Activated naive CD8-positive, alpha-beta T cell (primary cell): ENCODE results near the gene CTNND2.

Experiments
- H3K27ac Mint-ChIP-seq: one replicate; pipeline ENCODE4 v1.8.0; 2021; ENCODE audit warnings: mixed read lengths
- H3K27me3 Mint-ChIP-seq: one replicate; pipeline ENCODE4 v1.8.0; 2021; ENCODE audit warnings: mixed read lengths
- H3K36me3 Mint-ChIP-seq: one replicate; pipeline ENCODE4 v1.8.0; 2021; ENCODE audit warnings: mixed read lengths
- H3K4me1 Mint-ChIP-seq: one replicate; pipeline ENCODE4 v1.8.0; 2021; ENCODE audit warnings: low read depth, mixed read lengths
- H3K4me3 Mint-ChIP-seq: one replicate; pipeline ENCODE4 v1.8.0; 2021; ENCODE audit warnings: mild to moderate bottlenecking, mixed read lengths
- H3K9me3 Mint-ChIP-seq: one replicate; pipeline ENCODE4 v1.8.0; 2021; ENCODE audit warnings: low read depth, mixed read lengths

The CTNND2 gene

DNA sequence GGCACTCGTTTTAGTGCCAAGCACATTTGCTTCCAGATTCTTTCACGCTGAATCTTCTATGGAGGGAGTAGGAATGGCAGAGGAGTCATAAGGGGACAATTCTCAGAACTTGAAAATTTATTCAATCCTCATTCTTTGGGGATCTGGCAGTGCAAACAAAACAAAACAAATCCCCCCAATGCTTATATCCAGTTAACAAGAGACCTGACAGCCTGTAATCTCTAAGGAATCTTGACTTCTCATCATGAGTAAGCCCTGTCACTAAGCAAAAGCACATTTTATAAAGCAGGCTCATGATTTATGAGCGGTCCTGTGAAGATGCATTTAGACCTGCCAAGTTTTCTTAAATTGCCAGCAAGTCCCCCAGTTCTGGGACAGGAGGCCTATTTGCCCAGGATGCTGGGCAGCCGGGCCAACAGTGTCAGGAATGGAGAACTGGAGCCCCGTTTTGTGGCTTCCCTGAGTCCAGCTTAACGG is 513.9 kb downstream of the CTNND2 start:
- Mint-ChIP-seq H3K27me3 (peaks cover 16% of the 10 kb centered on the region), H3K4me3 (no peak overlapping the region), H3K4me1 (peaks cover 5% of the 10 kb centered on the region), H3K36me3 (no peaks in the 10 kb centered on the region), H3K27ac (no peak overlapping the region), H3K9me3 (no peaks in the 10 kb centered on the region)

DNA sequence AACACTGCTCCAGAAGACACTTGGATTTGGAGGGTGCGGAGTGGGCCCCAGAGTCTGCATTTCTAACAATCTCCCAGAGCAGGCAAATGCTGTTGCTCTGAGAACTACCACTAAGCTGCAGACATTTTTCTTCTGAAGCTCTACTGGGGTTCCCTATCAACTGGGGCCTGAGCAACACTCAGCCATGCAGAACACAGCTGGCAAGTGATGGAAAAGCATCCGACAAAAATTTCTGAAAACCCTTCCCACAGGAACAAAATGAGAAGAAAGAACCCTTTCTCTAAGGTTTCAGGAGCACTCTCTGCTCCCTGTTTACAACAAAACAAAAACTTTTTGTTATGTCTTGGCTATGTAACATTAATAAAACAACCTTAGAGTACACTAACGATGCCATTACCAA is 516.9 kb downstream of the CTNND2 start:
- H3K4me3 Mint-ChIP-seq = no peak overlapping the region
- no peaks in the 10 kb centered on the region for H3K9me3 Mint-ChIP-seq
- peaks cover 9% of the 10 kb centered on the region for H3K4me1 Mint-ChIP-seq
- no peaks in the 10 kb centered on the region for H3K36me3 Mint-ChIP-seq
- H3K27ac Mint-ChIP-seq = no peak overlapping the region
- H3K27me3 Mint-ChIP-seq = peaks cover 30% of the 10 kb centered on the region

DNA sequence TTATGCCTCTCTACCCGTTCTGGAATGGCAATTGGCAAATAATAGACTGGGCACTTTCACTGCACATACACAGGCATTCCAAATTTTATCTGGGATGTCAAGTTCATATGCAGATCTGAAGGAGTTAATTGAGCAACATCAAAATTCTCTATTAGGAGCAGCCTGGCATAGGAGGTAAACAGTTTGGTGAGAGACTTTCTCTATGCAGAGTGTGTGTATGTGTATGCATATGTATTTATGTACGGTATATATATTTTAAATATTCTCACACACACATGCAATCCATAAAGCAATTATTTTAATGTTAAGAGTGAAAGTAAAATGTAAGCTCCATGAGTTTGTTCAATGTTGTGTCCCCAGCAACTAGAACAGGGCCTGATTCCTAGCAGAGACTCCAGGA is 517.8 kb downstream of the CTNND2 start:
- H3K36me3 Mint-ChIP-seq = no peaks in the 10 kb centered on the region
- H3K4me1 Mint-ChIP-seq = peaks cover 9% of the 10 kb centered on the region
- H3K27me3 Mint-ChIP-seq = peaks cover 33% of the 10 kb centered on the region
- H3K4me3 Mint-ChIP-seq = no peak overlapping the region
- H3K9me3 Mint-ChIP-seq = no peaks in the 10 kb centered on the region
- H3K27ac Mint-ChIP-seq = no peak overlapping the region

GRCh38 chr5:11385901-11386293 is 518.3 kb downstream of the CTNND2 start:
- H3K4me1 Mint-ChIP-seq = peaks cover 9% of the 10 kb centered on the region
- peaks cover 36% of the 10 kb centered on the region for H3K27me3 Mint-ChIP-seq
- H3K36me3 Mint-ChIP-seq = no peaks in the 10 kb centered on the region
- no peak overlapping the region for H3K4me3 Mint-ChIP-seq
- H3K27ac Mint-ChIP-seq = no peak overlapping the region
- no peaks in the 10 kb centered on the region for H3K9me3 Mint-ChIP-seq

GRCh38 chr5:11385251-11385900 is 518.9 kb downstream of the CTNND2 start:
- no peak overlapping the region for H3K27ac Mint-ChIP-seq
- H3K36me3 Mint-ChIP-seq = no peaks in the 10 kb centered on the region

GRCh38 chr5:11384441-11385250 is 519.6 kb downstream of the CTNND2 start:
- H3K4me3 Mint-ChIP-seq = peak overlapping the region; percentile 49

More at GRCh38 chr5:11385251-11385900, 518.9 kb downstream of the CTNND2 start:
- Mint-ChIP-seq H3K27me3 (peaks cover 36% of the 10 kb centered on the region), H3K4me3 (peak overlapping the region; percentile 14), H3K9me3 (no peaks in the 10 kb centered on the region), H3K4me1 (peaks cover 9% of the 10 kb centered on the region)

GRCh38 chr5:11383506-11384095 is 520.6 kb downstream of the CTNND2 start:
- Mint-ChIP-seq H3K36me3 (no peaks in the 10 kb centered on the region), H3K9me3 (no peaks in the 10 kb centered on the region), H3K27ac (no peak overlapping the region), H3K4me1 (peaks cover 9% of the 10 kb centered on the region), H3K27me3 (peaks cover 36% of the 10 kb centered on the region), H3K4me3 (no peak overlapping the region)

More at GRCh38 chr5:11384441-11385250, 519.6 kb downstream of the CTNND2 start:
- H3K36me3 Mint-ChIP-seq = no peaks in the 10 kb centered on the region
- peaks cover 36% of the 10 kb centered on the region for H3K27me3 Mint-ChIP-seq
- no peak overlapping the region for H3K27ac Mint-ChIP-seq
- H3K9me3 Mint-ChIP-seq = no peaks in the 10 kb centered on the region
- H3K4me1 Mint-ChIP-seq = peaks cover 9% of the 10 kb centered on the region

- Mint-ChIP-seq H3K4me1 (no peaks in the 10 kb centered on the region), H3K9me3 (no peaks in the 10 kb centered on the region), H3K27me3 (peaks cover 14% of the 10 kb centered on the region), H3K4me3 (no peak overlapping the region), H3K27ac (no peak overlapping the region), H3K36me3 (no peaks in the 10 kb centered on the region)
These were observed 525.8 kb downstream of the CTNND2 start for GRCh38 chr5:11378461-11378860.

DNA sequence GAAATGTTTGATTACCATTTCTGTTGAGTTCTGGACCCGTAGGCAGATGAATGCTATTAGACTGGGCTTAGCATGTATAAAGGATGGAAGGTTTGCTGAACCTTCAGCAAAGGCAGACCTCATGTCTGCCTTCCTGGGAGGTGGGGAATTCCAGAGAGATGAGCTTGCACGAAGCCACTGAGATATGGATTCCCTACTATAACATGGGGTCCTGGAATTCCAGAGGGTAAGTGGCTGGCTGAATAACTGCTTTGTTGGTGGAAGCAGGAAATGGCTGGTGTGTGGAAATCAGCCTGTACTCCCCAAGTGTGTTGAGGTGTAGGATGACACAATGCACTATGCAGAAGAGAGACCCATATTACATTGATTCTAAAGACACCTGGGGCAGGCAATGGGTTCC is 526.4 kb downstream of the CTNND2 start:
- peaks cover 11% of the 10 kb centered on the region for H3K27me3 Mint-ChIP-seq
- H3K36me3 Mint-ChIP-seq = no peaks in the 10 kb centered on the region
- H3K4me1 Mint-ChIP-seq = no peaks in the 10 kb centered on the region
- H3K4me3 Mint-ChIP-seq = no peak overlapping the region
- no peak overlapping the region for H3K27ac Mint-ChIP-seq
- H3K9me3 Mint-ChIP-seq = no peaks in the 10 kb centered on the region

GRCh38 chr5:11372191-11372590 is 532.1 kb downstream of the CTNND2 start:
- Mint-ChIP-seq H3K27me3 (peaks cover 4% of the 10 kb centered on the region), H3K4me3 (no peak overlapping the region), H3K27ac (no peak overlapping the region), H3K4me1 (no peaks in the 10 kb centered on the region), H3K36me3 (no peaks in the 10 kb centered on the region), H3K9me3 (no peaks in the 10 kb centered on the region)

DNA sequence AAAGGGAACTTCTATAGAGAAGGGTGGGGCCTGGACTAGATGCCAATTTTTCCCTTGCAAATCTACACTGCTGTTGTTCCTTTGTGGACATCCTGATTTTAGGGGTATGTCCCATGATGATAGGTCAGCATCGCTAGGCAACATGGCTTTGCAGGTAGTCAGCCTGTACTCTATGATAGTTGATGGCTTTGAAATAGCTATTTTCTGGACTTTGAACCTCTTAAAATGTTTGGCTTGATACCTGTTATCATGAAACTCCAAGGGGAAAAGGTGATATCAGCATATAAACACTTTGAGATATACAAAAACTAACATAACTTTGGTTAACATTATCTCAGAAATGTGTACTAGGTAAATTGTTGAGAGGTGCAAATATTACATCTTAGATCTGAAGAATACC is 533.2 kb downstream of the CTNND2 start:
- Mint-ChIP-seq H3K27ac (no peak overlapping the region), H3K4me3 (no peak overlapping the region), H3K9me3 (no peaks in the 10 kb centered on the region), H3K4me1 (no peaks in the 10 kb centered on the region), H3K27me3 (peaks cover 4% of the 10 kb centered on the region), H3K36me3 (no peaks in the 10 kb centered on the region)

DNA sequence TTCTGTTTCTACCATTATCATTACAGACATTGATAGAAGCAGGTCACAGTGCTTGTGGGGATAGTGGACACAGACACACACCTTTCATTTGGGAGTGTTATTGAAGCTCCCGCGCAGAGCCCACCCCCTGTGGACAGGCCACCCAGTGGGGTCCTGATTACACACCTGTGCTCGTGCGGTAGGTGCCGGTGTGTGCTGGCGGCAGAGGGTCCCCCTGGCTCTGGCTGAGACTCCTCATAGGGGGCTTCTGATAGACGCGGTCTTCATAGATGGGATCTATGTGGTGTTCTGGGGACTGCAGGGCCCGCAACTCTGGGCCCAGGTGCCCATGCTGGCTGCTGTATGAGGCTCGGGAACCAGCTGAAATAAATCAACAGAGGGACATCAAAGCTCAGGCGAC is 539.7 kb downstream of the CTNND2 start:
- H3K4me1 Mint-ChIP-seq = no peaks in the 10 kb centered on the region
- no peaks in the 10 kb centered on the region for H3K36me3 Mint-ChIP-seq
- peaks cover 3% of the 10 kb centered on the region for H3K27me3 Mint-ChIP-seq
- H3K27ac Mint-ChIP-seq = no peak overlapping the region
- H3K4me3 Mint-ChIP-seq = no peak overlapping the region
- H3K9me3 Mint-ChIP-seq = no peaks in the 10 kb centered on the region

- Mint-ChIP-seq H3K27me3 (peaks cover 2% of the 10 kb centered on the region), H3K4me3 (no peak overlapping the region), H3K9me3 (no peaks in the 10 kb centered on the region), H3K4me1 (no peaks in the 10 kb centered on the region), H3K36me3 (no peaks in the 10 kb centered on the region), H3K27ac (no peak overlapping the region)
These were observed 540.5 kb downstream of the CTNND2 start for GRCh38 chr5:11363631-11364178.

DNA sequence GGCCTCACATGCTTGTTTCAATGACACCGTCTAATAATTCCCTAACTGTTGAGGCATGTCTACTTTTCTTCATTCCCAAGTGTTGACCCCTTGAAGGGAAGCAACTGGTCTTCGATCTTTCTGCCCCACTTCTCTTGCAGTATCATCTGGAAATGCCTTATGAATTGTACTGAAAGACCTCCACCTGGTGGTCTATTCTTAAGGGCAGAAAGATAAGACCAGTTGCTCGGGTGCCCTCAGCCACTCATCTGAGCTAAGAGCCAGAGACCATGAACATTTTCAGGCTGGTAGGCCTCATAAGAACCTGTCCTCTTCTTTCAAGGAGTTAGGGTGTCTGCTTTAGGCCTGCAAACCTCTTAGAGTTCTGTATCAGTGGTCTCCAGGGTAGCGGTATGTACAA is 542.5 kb downstream of the CTNND2 start:
- Mint-ChIP-seq H3K27me3 (peaks cover 2% of the 10 kb centered on the region), H3K4me1 (no peaks in the 10 kb centered on the region), H3K4me3 (no peak overlapping the region), H3K9me3 (no peaks in the 10 kb centered on the region), H3K27ac (no peak overlapping the region), H3K36me3 (no peaks in the 10 kb centered on the region)

- Mint-ChIP-seq H3K27ac (no peak overlapping the region), H3K9me3 (peaks cover 7% of the 10 kb centered on the region), H3K4me1 (no peaks in the 10 kb centered on the region), H3K4me3 (no peak overlapping the region), H3K27me3 (no peaks in the 10 kb centered on the region), H3K36me3 (no peaks in the 10 kb centered on the region)
These were observed 546.3 kb downstream of the CTNND2 start for GRCh38 chr5:11357928-11358327.
